ENCODE results near the gene RXRA. TPM values are rescaled to one million over a fixed set of nuclear protein-coding genes. Genes with fewer than 3 reads are reported as not detected.

The RXRA gene
- polyA plus RNA-seq, 1 donor, result 74.6 TPM

DNA sequence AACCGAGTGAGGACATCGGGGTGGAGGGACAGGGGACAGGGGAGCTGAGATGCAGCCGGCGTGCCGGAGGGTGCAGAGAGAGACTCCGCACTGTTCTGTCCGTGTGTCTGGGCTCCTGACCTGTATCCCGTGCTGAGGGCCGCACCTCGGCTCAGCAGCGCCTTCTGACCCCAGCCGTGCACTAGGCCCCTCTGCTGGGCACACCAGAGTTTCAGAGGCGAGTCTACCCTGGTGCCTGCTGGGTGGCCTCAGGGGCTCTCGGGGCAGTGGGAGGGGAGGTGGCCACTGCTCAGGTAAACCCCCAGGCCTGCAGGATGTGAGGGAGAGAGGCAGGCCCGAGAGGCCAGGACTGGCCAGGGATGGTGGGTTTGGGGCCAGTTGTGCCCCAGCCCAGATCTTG is 100.2 kb downstream of the RXRA start:
- no peaks in the 10 kb centered on the region for H3K9me3 ChIP-seq (ENCODE audit: control insufficient read depth, low read depth, low read length)
- H3K4me3 ChIP-seq (ENCODE audit: low read length), result no peak overlapping the region
- H3K36me3 ChIP-seq (ENCODE audit: control insufficient read depth, insufficient read depth, low read length), result peaks cover 74% of the 10 kb centered on the region
- no CpG with 5 or more reads among the region's 15 CpGs for WGBS (ENCODE audit: insufficient coverage, low lambda C conversion rate)
- no peak overlapping the region for H3K27ac ChIP-seq (ENCODE audit: low read length)
- peaks cover 13% of the 10 kb centered on the region for H3K4me1 ChIP-seq (ENCODE audit: control insufficient read depth, insufficient read depth, low read length)
- no peaks in the 10 kb centered on the region for H3K27me3 ChIP-seq (ENCODE audit: control insufficient read depth, insufficient read depth, low read length)
- DNase-seq, result no peak

GRCh38 chr9:134427153-134427782 is 101.0 kb downstream of the RXRA start:
- Histone ChIP-seq H3K27me3 (ENCODE audit: control insufficient read depth, insufficient read depth, low read length) (no peaks in the 10 kb centered on the region), H3K9me3 (ENCODE audit: control insufficient read depth, low read depth, low read length) (peaks cover 2% of the 10 kb centered on the region), H3K4me1 (ENCODE audit: control insufficient read depth, insufficient read depth, low read length) (peaks cover 5% of the 10 kb centered on the region), H3K4me3 (ENCODE audit: low read length) (no peak overlapping the region), H3K36me3 (ENCODE audit: control insufficient read depth, insufficient read depth, low read length) (peaks cover 74% of the 10 kb centered on the region), H3K27ac (ENCODE audit: low read length) (no peak overlapping the region)
- no CpG with 5 or more reads among the region's 24 CpGs for WGBS (ENCODE audit: insufficient coverage, low lambda C conversion rate)
- DNase-seq, result no peak

GRCh38 chr9:134428559-134428958 is 102.3 kb downstream of the RXRA start:
- Histone ChIP-seq H3K27ac (ENCODE audit: low read length) (no peak overlapping the region), H3K9me3 (ENCODE audit: control insufficient read depth, low read depth, low read length) (peaks cover 2% of the 10 kb centered on the region), H3K27me3 (ENCODE audit: control insufficient read depth, insufficient read depth, low read length) (no peaks in the 10 kb centered on the region), H3K4me3 (ENCODE audit: low read length) (no peak overlapping the region), H3K36me3 (ENCODE audit: control insufficient read depth, insufficient read depth, low read length) (peaks cover 76% of the 10 kb centered on the region), H3K4me1 (ENCODE audit: control insufficient read depth, insufficient read depth, low read length) (no peaks in the 10 kb centered on the region)
- WGBS (ENCODE audit: insufficient coverage, low lambda C conversion rate), result no CpG with 5 or more reads among the region's 14 CpGs
- DNase-seq, result no peak

GRCh38 chr9:134429007-134429406 is 102.8 kb downstream of the RXRA start:
- peaks cover 77% of the 10 kb centered on the region for H3K36me3 ChIP-seq (ENCODE audit: control insufficient read depth, insufficient read depth, low read length)
- no peak for DNase-seq
- no peak overlapping the region for H3K4me3 ChIP-seq (ENCODE audit: low read length)
- H3K9me3 ChIP-seq (ENCODE audit: control insufficient read depth, low read depth, low read length), result peaks cover 2% of the 10 kb centered on the region
- H3K4me1 ChIP-seq (ENCODE audit: control insufficient read depth, insufficient read depth, low read length), result peaks cover 3% of the 10 kb centered on the region
- H3K27ac ChIP-seq (ENCODE audit: low read length), result no peak overlapping the region
- WGBS (ENCODE audit: insufficient coverage, low lambda C conversion rate), result no CpG with 5 or more reads among the region's 20 CpGs
- no peaks in the 10 kb centered on the region for H3K27me3 ChIP-seq (ENCODE audit: control insufficient read depth, insufficient read depth, low read length)

DNA sequence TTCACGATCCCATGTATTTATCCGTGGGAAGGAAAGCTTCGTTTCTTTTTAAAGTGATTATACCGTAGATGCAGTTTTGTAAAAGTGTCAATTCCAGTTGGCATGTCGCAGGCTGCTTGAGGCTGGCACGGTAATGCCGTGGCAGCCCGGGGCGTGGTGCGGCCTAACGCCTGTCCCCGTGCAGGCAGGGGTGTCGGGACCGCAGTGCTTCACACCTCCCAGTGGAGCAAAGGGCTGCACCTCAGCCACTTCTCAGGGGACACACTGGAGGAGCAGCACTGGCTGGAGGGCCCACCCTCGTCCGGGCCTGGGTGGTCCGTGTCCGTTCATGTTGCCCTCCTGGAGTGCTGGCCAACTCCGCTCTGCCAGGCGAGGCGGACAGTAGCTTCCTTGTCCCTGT is 103.2 kb downstream of the RXRA start:
- H3K27me3 ChIP-seq (ENCODE audit: control insufficient read depth, insufficient read depth, low read length), result no peaks in the 10 kb centered on the region
- H3K4me1 ChIP-seq (ENCODE audit: control insufficient read depth, insufficient read depth, low read length), result peaks cover 7% of the 10 kb centered on the region
- no CpG with 5 or more reads among the region's 21 CpGs for WGBS (ENCODE audit: insufficient coverage, low lambda C conversion rate)
- peaks cover 2% of the 10 kb centered on the region for H3K9me3 ChIP-seq (ENCODE audit: control insufficient read depth, low read depth, low read length)
- DNase-seq, result no peak
- H3K36me3 ChIP-seq (ENCODE audit: control insufficient read depth, insufficient read depth, low read length), result peaks cover 77% of the 10 kb centered on the region
- H3K27ac ChIP-seq (ENCODE audit: low read length), result no peak overlapping the region
- H3K4me3 ChIP-seq (ENCODE audit: low read length), result no peak overlapping the region

GRCh38 chr9:134431095-134431494 is 104.8 kb downstream of the RXRA start:
- H3K36me3 ChIP-seq (ENCODE audit: control insufficient read depth, insufficient read depth, low read length), result peaks cover 73% of the 10 kb centered on the region
- WGBS (ENCODE audit: insufficient coverage, low lambda C conversion rate), result no CpG with 5 or more reads among the region's 6 CpGs
- H3K4me1 ChIP-seq (ENCODE audit: control insufficient read depth, insufficient read depth, low read length), result peaks cover 18% of the 10 kb centered on the region

DNA sequence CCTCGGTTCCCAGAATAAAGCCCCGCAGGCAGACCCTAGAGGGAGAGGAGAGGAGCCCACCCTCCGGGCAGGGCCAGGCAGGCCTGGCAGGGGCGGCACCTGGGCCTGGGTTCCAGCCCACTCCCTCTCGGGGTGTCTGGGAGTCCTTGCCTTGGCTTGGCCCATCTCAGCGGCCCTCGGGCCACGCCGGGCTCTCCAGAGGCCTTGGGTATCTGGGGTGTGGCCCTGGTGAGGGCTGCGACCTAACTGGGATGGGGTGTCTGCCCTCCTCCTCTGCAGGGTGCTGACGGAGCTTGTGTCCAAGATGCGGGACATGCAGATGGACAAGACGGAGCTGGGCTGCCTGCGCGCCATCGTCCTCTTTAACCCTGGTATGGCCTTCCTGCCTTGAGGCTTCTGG is 105.4 kb downstream of the RXRA start:
- Histone ChIP-seq H3K4me3 (ENCODE audit: low read length) (no peak overlapping the region), H3K27me3 (ENCODE audit: control insufficient read depth, insufficient read depth, low read length) (no peaks in the 10 kb centered on the region), H3K27ac (ENCODE audit: low read length) (no peak overlapping the region), H3K9me3 (ENCODE audit: control insufficient read depth, low read depth, low read length) (peaks cover 2% of the 10 kb centered on the region), H3K4me1 (ENCODE audit: control insufficient read depth, insufficient read depth, low read length) (peaks cover 22% of the 10 kb centered on the region), H3K36me3 (ENCODE audit: control insufficient read depth, insufficient read depth, low read length) (peaks cover 73% of the 10 kb centered on the region)
- no CpG with 5 or more reads among the region's 16 CpGs for WGBS (ENCODE audit: insufficient coverage, low lambda C conversion rate)
- no peak for DNase-seq

More at GRCh38 chr9:134431095-134431494, 104.8 kb downstream of the RXRA start:
- Histone ChIP-seq H3K9me3 (ENCODE audit: control insufficient read depth, low read depth, low read length) (peaks cover 2% of the 10 kb centered on the region), H3K27me3 (ENCODE audit: control insufficient read depth, insufficient read depth, low read length) (no peaks in the 10 kb centered on the region), H3K27ac (ENCODE audit: low read length) (no peak overlapping the region), H3K4me3 (ENCODE audit: low read length) (no peak overlapping the region)
- DNase-seq, result no peak

GRCh38 chr9:134432471-134432870 is 106.2 kb downstream of the RXRA start:
- peaks cover 79% of the 10 kb centered on the region for H3K36me3 ChIP-seq (ENCODE audit: control insufficient read depth, insufficient read depth, low read length)
- no peak overlapping the region for H3K27ac ChIP-seq (ENCODE audit: low read length)
- H3K4me1 ChIP-seq (ENCODE audit: control insufficient read depth, insufficient read depth, low read length), result peaks cover 31% of the 10 kb centered on the region

GRCh38 chr9:134433101-134433500 is 106.8 kb downstream of the RXRA start:
- WGBS (ENCODE audit: insufficient coverage, low lambda C conversion rate), result 100% methylated on average over 1 of the region's 14 CpGs

More at GRCh38 chr9:134432471-134432870, 106.2 kb downstream of the RXRA start:
- no peak for DNase-seq
- WGBS (ENCODE audit: insufficient coverage, low lambda C conversion rate), result 100% methylated on average over 3 of the region's 14 CpGs
- Histone ChIP-seq H3K4me3 (ENCODE audit: low read length) (no peak overlapping the region), H3K27me3 (ENCODE audit: control insufficient read depth, insufficient read depth, low read length) (no peaks in the 10 kb centered on the region), H3K9me3 (ENCODE audit: control insufficient read depth, low read depth, low read length) (peaks cover 2% of the 10 kb centered on the region)

DNA sequence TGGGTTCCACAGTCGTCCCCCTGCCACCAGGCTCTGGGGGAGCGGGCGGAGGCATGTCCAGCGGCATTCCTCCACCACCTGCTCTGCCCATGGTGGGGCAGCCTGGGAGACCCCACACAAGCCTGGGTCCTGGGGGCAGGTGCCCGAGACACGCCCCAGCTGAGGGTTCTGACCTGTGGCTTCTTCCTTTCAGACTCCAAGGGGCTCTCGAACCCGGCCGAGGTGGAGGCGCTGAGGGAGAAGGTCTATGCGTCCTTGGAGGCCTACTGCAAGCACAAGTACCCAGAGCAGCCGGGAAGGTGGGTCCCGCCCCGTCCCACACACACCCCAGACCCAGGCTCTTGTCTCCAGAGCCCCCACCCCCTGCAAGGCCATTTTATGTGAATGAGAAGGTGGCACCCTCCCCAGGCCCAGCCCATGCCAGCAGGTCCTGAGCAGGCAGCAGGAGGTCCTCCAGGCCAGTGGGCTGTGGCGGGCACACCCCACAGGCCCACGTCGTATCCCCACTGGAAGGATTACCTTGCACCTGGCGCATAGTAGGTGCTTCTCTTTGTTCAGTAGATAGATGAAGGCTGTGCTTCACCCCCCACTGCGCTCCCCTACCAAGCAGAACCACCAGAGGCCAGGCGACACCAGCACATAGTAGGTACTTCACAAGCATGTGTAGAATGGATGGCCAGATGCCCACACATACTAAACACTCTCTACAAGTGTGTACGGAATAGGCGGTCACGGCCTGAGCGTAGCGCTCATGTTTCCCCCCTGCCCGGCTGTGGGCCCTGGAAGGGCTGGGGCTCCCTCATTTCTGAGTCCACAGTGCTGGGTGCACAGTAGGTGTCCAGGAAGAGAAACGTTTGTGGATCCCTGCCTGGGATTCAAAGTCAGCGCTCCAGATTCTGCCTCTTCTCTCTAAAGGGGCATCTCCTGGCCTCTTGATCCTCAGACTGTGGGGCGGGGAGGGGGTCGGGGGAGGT is 107.9 kb downstream of the RXRA start:
- DNase-seq, result no peak

More at GRCh38 chr9:134433101-134433500, 106.8 kb downstream of the RXRA start:
- no peak overlapping the region for H3K27ac ChIP-seq (ENCODE audit: low read length)
- H3K4me3 ChIP-seq (ENCODE audit: low read length), result no peak overlapping the region
- no peak for DNase-seq
- peaks cover 77% of the 10 kb centered on the region for H3K36me3 ChIP-seq (ENCODE audit: control insufficient read depth, insufficient read depth, low read length)
- H3K27me3 ChIP-seq (ENCODE audit: control insufficient read depth, insufficient read depth, low read length), result no peaks in the 10 kb centered on the region
- H3K4me1 ChIP-seq (ENCODE audit: control insufficient read depth, insufficient read depth, low read length), result peaks cover 36% of the 10 kb centered on the region
- H3K9me3 ChIP-seq (ENCODE audit: control insufficient read depth, low read depth, low read length), result peaks cover 2% of the 10 kb centered on the region

More for the DNA sequence above, 107.9 kb downstream of the RXRA start:
- H3K4me3 ChIP-seq (ENCODE audit: low read length), result no peak overlapping the region
- no CpG with 5 or more reads among the region's 30 CpGs for WGBS (ENCODE audit: insufficient coverage, low lambda C conversion rate)
- peaks cover 2% of the 10 kb centered on the region for H3K9me3 ChIP-seq (ENCODE audit: control insufficient read depth, low read depth, low read length)
- H3K4me1 ChIP-seq (ENCODE audit: control insufficient read depth, insufficient read depth, low read length), result peaks cover 40% of the 10 kb centered on the region
- peak overlapping the region; percentile 83 for H3K27ac ChIP-seq (ENCODE audit: low read length)
- peaks cover 73% of the 10 kb centered on the region for H3K36me3 ChIP-seq (ENCODE audit: control insufficient read depth, insufficient read depth, low read length)
- H3K27me3 ChIP-seq (ENCODE audit: control insufficient read depth, insufficient read depth, low read length), result no peaks in the 10 kb centered on the region

Data from large intestine (tissue), 3 donors.